ENCODE data around the gene ECE1.
"Not testable (repeated sequence)": the region's sequence is repeated elsewhere in the genome, so short reads cannot be mapped to it uniquely, and the experiment has no call there.

ECE1 gene

DNA sequence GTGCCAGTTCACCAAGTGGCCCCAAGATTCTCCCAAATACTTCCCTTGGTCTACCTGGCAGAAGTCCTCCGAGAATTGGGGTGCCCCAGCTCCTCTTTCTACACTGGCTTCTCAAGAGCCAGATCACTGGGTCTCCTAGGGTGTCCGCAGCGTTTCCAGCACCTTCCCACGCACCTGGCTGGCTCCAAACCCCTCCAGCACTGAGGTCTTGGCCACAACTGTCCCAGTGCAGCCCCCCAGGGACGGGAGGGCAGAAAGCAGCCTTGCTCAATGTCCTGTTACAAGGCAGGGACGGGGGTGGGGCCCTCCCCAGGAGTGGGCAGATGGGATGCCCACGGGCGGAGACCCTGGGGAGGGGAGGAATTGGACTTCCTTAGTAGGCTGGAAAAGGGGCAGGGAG is 1.1 kb downstream of the ECE1 start:
- H3K27me3 ChIP-seq (ENCODE audit: insufficient read depth, insufficient read length), result no peaks in the 10 kb centered on the region
- H3K4me1 ChIP-seq (ENCODE audit: insufficient read depth, insufficient read length), result peaks cover 9% of the 10 kb centered on the region
- DNase-seq (ENCODE audit: low read depth, low spot score), result no peak
- TF ChIP-seq SUZ12 (IDR thresholded peaks at IDR 0.05; ENCODE audit: extremely low read depth, insufficient read depth, insufficient read length) (no peak), YY1 (IDR thresholded peaks at IDR 0.05; ENCODE audit: insufficient read depth, insufficient read length) (no peak), ZNF274 (IDR thresholded peaks at IDR 0.05; ENCODE audit: low read depth, low read length) (no peak)
- H3K4me3 ChIP-seq (ENCODE audit: insufficient read length, low read depth), result no peak overlapping the region
- H3K36me3 ChIP-seq (ENCODE audit: insufficient read depth, insufficient read length, low read length), result peaks cover 11% of the 10 kb centered on the region
- H3K9ac ChIP-seq (ENCODE audit: insufficient read length, low read depth), result no peak overlapping the region
- no peaks in the 10 kb centered on the region for H3K9me3 ChIP-seq (ENCODE audit: insufficient read depth, low read length)

DNA sequence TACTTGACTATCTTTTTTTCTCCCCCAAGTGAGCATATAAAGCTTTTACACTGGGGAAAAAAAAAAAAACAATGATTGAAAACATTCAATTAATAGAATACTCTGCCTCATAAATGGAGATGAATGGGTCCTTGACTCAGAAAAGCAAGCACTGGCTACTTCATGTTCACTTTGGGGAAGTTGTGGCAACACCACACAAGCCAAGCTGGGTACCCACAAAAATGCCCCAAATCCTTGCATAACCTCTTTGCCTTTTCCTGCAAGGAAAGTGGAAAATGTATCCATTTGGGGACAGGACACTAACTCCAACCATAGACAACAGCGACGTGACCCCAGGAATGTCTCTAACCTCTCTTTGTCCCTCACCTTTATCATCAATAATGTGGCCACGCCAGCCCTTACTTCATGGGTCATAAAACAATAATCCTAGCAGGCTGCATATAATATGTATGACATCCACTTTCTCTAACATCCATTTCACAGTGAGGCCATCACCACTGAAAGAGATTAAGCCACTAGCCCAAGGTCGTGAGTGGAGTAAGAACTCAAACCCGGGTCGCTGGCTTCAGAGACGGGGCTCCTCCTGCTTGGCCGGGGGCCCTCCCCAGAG is 2.3 kb downstream of the ECE1 start:
- Histone ChIP-seq H3K4me1 (ENCODE audit: insufficient read depth, insufficient read length) (peaks cover 3% of the 10 kb centered on the region), H3K9ac (ENCODE audit: insufficient read length, low read depth) (no peak overlapping the region), H3K9me3 (ENCODE audit: insufficient read depth, low read length) (no peaks in the 10 kb centered on the region), H3K4me3 (ENCODE audit: insufficient read length, low read depth) (no peak overlapping the region), H3K36me3 (ENCODE audit: insufficient read depth, insufficient read length, low read length) (peaks cover 18% of the 10 kb centered on the region), H3K27me3 (ENCODE audit: insufficient read depth, insufficient read length) (no peaks in the 10 kb centered on the region)
- DNase-seq (ENCODE audit: low read depth, low spot score), result no peak
- TF ChIP-seq SUZ12 (IDR thresholded peaks at IDR 0.05; ENCODE audit: extremely low read depth, insufficient read depth, insufficient read length), result no peak
- TF ChIP-seq YY1 (IDR thresholded peaks at IDR 0.05; ENCODE audit: insufficient read depth, insufficient read length), result no peak
- TF ChIP-seq ZNF274 (IDR thresholded peaks at IDR 0.05; ENCODE audit: low read depth, low read length), result no peak

DNA sequence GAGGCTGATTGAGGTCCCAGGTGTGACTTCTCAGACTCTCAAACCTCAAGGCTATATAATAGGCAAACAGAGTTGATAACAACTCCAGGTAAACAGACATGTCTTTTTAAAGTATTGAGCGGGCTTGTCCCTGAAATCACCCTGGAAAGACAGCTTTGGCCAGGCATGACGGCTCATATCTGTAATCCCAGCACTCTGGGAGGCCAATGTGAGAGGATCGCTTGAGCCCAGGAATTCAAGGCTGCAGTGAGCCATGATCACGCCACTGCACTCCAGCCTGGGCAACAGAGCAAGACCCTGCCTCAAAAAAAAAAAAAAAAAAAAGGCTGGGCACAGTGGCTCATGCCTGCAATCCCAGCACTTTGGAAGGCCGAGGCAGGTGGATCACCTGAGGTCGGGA is 4.9 kb downstream of the ECE1 start:
- peaks cover 18% of the 10 kb centered on the region for H3K36me3 ChIP-seq (ENCODE audit: insufficient read depth, insufficient read length, low read length)
- DNase-seq (ENCODE audit: low read depth, low spot score); H3K27me3 ChIP-seq (ENCODE audit: insufficient read depth, insufficient read length); H3K4me3 ChIP-seq (ENCODE audit: insufficient read length, low read depth); H3K9me3 ChIP-seq (ENCODE audit: insufficient read depth, low read length); H3K9ac ChIP-seq (ENCODE audit: insufficient read length, low read depth); H3K4me1 ChIP-seq (ENCODE audit: insufficient read depth, insufficient read length): not testable (repeated sequence)

DNA sequence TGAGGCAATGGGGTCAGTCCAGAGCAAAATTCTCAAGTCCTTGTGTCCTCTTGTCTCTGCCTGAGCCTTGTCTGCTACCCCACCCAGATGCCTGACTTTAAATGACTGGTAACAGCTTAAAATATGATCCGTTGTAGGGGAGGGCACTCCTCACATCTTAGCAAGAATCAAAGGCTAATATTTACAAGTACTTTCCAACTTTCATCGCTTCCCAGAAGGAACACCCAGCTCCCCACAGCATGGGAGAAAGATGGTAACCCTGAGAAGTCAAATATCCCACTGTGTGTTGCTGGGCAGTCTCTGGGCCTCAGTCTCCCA is 5.2 kb downstream of the ECE1 start:
- H3K4me3 ChIP-seq (ENCODE audit: insufficient read length, low read depth), result no peak overlapping the region
- no peak for TF ChIP-seq ZNF274 (IDR thresholded peaks at IDR 0.05; ENCODE audit: low read depth, low read length)
- no peak for TF ChIP-seq YY1 (IDR thresholded peaks at IDR 0.05; ENCODE audit: insufficient read depth, insufficient read length)
- no peak for TF ChIP-seq SUZ12 (IDR thresholded peaks at IDR 0.05; ENCODE audit: extremely low read depth, insufficient read depth, insufficient read length)

DNA sequence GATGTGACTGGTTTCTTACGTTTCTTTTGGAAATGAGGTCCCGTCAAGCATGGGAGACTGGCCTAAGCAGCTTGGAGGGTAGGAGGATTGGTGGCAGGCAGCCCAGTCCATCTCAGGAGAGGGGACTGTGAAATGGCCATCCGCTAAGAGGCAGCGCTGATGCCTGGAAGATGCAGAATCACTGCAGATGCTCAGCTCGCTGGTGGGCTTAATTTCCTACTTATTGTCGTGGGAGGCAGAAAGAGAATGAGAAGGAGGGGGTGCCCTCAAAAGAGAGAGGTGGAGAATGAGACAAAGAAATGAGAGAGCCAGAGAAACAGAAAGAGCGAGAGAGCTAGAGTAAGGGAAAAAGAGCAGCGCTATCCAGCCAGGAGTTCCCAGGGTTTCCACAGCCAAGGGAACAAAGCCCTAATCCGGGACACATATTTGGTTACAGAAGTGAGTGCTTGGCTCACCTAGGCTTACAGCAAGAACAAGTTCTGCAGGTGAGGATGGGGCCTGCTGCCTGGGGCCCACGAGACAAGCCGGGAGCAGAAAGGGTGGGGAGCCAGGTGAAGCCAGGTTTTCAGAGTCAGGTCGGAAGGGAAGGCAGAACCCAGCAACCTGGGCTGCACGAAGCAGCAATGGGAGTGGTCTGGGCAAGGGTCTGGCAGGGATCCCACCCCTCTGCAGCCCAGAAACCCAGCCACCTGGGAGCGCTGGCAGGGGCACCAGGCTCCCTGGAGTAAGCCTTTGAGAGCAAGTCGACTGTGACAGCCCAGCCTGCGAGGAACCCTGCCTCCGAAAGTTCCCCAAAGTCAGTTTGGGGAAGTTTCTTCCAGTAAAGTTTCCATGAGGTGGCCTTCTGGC is 5.8 kb downstream of the ECE1 start:
- Histone ChIP-seq H3K36me3 (ENCODE audit: insufficient read depth, insufficient read length, low read length) (peaks cover 18% of the 10 kb centered on the region), H3K9ac (ENCODE audit: insufficient read length, low read depth) (no peak overlapping the region), H3K9me3 (ENCODE audit: insufficient read depth, low read length) (no peaks in the 10 kb centered on the region), H3K4me1 (ENCODE audit: insufficient read depth, insufficient read length) (no peaks in the 10 kb centered on the region), H3K4me3 (ENCODE audit: insufficient read length, low read depth) (no peak overlapping the region), H3K27me3 (ENCODE audit: insufficient read depth, insufficient read length) (no peaks in the 10 kb centered on the region)
- TF ChIP-seq SUZ12 (IDR thresholded peaks at IDR 0.05; ENCODE audit: extremely low read depth, insufficient read depth, insufficient read length) (no peak), YY1 (IDR thresholded peaks at IDR 0.05; ENCODE audit: insufficient read depth, insufficient read length) (no peak), ZNF274 (IDR thresholded peaks at IDR 0.05; ENCODE audit: low read depth, low read length) (no peak)
- DNase-seq (ENCODE audit: low read depth, low spot score), result no peak

More for the DNA sequence above, 5.2 kb downstream of the ECE1 start:
- H3K36me3 ChIP-seq (ENCODE audit: insufficient read depth, insufficient read length, low read length), result peaks cover 18% of the 10 kb centered on the region
- H3K4me1 ChIP-seq (ENCODE audit: insufficient read depth, insufficient read length), result no peaks in the 10 kb centered on the region
- H3K9me3 ChIP-seq (ENCODE audit: insufficient read depth, low read length), result no peaks in the 10 kb centered on the region
- DNase-seq (ENCODE audit: low read depth, low spot score), result no peak
- no peak overlapping the region for H3K9ac ChIP-seq (ENCODE audit: insufficient read length, low read depth)
- H3K27me3 ChIP-seq (ENCODE audit: insufficient read depth, insufficient read length), result no peaks in the 10 kb centered on the region

DNA sequence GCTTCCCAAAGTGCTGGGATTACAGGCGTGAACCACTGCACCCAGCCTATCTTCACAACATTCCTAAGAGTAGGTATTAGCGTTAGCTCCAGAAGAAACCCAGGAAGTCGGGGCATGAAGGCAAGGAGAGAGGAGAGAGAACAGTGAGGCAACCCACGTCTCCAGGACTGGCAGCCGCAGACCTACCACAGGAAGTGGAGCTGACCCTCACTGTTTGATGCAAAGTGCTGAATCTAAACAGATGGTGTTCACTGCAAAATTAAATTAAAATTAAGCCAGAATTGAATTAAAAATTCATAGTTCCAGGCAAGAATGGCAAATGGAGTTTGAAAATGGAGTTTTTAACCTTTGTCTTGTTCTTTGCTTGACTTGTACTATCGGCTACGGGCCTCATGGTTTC is 6.7 kb downstream of the ECE1 start:
- H3K9ac ChIP-seq (ENCODE audit: insufficient read length, low read depth), result no peak overlapping the region
- H3K4me1 ChIP-seq (ENCODE audit: insufficient read depth, insufficient read length), result peaks cover 5% of the 10 kb centered on the region
- H3K9me3 ChIP-seq (ENCODE audit: insufficient read depth, low read length), result no peaks in the 10 kb centered on the region
- H3K27me3 ChIP-seq (ENCODE audit: insufficient read depth, insufficient read length), result no peaks in the 10 kb centered on the region
- H3K36me3 ChIP-seq (ENCODE audit: insufficient read depth, insufficient read length, low read length), result peaks cover 21% of the 10 kb centered on the region
- TF ChIP-seq SUZ12 (IDR thresholded peaks at IDR 0.05; ENCODE audit: extremely low read depth, insufficient read depth, insufficient read length), result no peak
- no peak for TF ChIP-seq YY1 (IDR thresholded peaks at IDR 0.05; ENCODE audit: insufficient read depth, insufficient read length)
- no peak for TF ChIP-seq ZNF274 (IDR thresholded peaks at IDR 0.05; ENCODE audit: low read depth, low read length)
- H3K4me3 ChIP-seq (ENCODE audit: insufficient read length, low read depth), result no peak overlapping the region
- DNase-seq (ENCODE audit: low read depth, low spot score), result no peak

DNA sequence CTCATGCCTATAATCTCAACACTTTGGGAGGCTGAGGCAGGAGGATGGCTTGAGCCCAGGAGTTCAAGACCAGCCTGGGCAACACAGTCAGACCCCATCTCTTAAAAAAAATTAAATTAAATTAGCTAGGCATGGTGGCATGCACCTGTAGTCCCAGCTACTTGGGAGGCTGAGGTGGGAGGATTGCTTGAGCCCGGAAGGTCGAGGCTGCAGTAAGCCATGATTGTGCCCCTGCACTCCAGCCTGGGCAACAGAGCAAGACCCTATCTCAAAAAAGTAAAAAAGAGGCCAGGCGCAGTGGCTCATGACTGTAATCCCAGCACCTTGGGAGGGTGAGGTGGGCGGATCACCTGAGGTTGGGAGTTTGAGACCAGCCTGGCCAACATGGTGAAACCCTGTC is 8.2 kb downstream of the ECE1 start:
- DNase-seq (ENCODE audit: low read depth, low spot score); H3K27me3 ChIP-seq (ENCODE audit: insufficient read depth, insufficient read length); H3K4me3 ChIP-seq (ENCODE audit: insufficient read length, low read depth); H3K4me1 ChIP-seq (ENCODE audit: insufficient read depth, insufficient read length); H3K9me3 ChIP-seq (ENCODE audit: insufficient read depth, low read length); H3K9ac ChIP-seq (ENCODE audit: insufficient read length, low read depth): not testable (repeated sequence)
- H3K36me3 ChIP-seq (ENCODE audit: insufficient read depth, insufficient read length, low read length), result peaks cover 20% of the 10 kb centered on the region

Data from NT2/D1 (cell line).